Measurements from ENCODE around the gene NIFK.
A peak's percentile ranks its signal among the peaks of the same experiment; 100 is the strongest.
"Not testable (repeated sequence)": the region's sequence is repeated elsewhere in the genome, so short reads cannot be mapped to it uniquely, and the experiment has no call there.

Gene NIFK

DNA sequence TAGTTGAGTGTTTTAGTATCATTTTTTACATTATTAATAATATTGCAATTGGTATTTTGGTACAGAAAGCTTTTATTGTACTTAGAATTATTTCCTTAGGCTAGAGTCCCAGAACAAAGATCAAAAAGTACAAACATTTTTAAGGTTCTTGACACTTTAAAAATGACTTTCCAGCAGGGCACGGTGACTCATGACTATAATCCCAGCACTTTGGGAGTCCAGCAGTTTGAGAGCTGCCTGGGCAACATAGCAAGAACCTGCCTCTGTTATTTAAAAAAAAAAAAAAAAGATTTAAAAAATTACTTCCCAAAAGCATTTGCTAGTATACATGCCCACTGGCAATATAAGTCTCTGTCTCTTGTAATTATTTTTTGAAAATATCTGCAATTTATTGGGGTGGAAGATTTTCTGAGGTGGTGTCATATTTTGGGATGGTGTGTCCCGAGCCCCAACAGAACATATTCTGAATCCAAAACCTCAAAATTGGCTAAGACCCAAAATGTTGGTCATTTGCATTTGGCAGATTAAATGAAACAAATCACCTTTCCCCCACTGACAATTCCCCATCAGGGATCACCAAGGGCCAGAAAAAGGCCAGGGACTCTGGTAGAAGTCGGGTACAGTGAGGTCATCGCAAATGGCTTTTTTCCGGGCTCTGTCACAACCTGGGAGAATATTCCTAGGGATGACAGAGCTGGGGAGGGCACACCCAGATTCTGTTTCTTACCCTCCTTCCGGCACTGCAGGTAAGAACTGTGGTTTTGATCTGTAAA, 42.1 kb downstream of the NIFK start:
- DNase-seq = no peak

DNA sequence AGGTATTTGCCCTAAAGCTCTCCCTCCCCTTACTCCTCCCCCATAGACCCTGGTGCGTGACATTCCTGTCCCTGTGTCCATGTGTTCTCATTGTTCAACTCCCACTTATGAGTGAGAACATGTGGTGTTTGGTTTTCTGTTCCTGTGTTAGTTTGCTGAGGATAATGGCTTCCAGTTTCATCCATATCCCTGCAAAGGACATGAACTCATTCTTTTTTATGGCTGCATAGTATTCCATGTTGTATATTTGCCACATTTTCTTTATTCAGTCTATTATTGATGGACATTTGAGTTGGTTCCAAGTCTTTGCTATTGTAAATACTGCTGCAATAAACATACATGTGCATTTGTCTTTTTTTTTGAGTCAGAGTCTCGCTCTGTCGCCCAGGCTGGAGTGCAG, 46.1 kb downstream of the NIFK start:
- DNase-seq = not testable (repeated sequence)

DNA sequence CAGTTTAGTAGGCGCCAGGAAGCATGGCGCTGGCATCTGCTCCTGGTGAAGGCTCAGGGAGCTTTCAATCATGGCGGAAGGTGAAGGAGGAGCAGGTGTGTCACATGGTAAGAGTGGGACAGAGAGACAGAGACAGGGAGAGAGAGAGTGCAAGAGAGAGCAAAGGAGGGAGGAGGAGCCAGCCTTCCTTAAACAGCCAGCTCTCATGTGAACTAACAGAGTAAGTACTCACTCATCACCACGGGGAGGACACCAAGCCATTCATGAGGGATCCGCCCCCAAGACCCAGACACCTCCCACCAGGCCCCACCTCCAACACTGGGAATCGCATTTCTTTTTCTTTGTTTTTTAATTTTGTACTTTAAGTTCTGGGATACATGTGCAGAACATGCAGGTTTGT, 46.6 kb downstream of the NIFK start:
- no peak for DNase-seq

DNA sequence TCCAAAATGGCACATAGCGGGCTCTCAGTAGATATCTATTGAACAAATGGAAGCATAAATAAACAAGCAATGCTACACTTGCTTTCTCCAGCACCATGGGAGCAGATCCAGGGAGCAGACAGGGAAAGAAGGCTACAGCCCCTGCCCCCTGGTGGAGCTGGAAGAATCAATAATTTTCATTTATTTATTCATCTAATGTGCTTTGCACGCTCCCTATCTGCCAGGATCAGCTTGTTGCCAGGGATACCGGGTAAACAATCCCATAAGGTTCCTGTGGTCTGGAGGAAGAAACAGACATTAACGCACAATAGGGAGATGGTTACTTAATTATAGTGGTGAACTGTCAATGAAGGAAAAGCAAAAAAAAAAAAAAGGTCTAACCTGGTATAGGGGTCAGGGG, 47.3 kb downstream of the NIFK start:
- peak; percentile 37 for DNase-seq

DNA sequence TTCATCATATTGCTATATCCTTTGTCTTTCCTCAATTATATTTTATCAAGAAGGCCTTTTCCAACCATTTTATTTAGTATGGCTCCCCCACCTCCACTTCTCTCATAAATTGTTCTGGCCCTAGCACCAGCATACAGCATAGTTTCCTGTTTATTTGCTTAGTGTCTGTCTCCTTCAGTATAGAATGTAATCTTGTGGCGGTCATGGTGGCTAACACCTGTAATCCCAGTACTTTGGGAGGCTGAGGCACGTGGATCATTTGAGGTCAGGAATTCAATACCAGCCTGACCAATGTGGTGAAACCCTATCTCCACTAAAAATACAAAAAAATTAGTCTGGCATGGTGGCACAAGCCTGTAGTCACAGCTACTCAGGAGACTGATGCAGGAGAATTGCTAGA, 47.9 kb downstream of the NIFK start:
- DNase-seq = no peak

GRCh38 chr2:121686902-121687301, 49.8 kb downstream of the NIFK start:
- DNase-seq = no peak

GRCh38 chr2:121686218-121686617, 50.5 kb downstream of the NIFK start:
- DNase-seq = no peak

GRCh38 chr2:121682396-121683298, 54.0 kb downstream of the NIFK start:
- DNase-seq = no peak

- DNase-seq = no peak
These were observed 58.8 kb downstream of the NIFK start for GRCh38 chr2:121677855-121678254.

All from NCI-H2171 (cell line).